ENCODE data around the gene PDHA1.

Gene PDHA1

GRCh38 chrX:19388741-19389140 lies 45.0 kb downstream of the PDHA1 start:
- DNase-seq (ENCODE audit: low read depth), result no peak
- TF ChIP-seq, protein P1, sequence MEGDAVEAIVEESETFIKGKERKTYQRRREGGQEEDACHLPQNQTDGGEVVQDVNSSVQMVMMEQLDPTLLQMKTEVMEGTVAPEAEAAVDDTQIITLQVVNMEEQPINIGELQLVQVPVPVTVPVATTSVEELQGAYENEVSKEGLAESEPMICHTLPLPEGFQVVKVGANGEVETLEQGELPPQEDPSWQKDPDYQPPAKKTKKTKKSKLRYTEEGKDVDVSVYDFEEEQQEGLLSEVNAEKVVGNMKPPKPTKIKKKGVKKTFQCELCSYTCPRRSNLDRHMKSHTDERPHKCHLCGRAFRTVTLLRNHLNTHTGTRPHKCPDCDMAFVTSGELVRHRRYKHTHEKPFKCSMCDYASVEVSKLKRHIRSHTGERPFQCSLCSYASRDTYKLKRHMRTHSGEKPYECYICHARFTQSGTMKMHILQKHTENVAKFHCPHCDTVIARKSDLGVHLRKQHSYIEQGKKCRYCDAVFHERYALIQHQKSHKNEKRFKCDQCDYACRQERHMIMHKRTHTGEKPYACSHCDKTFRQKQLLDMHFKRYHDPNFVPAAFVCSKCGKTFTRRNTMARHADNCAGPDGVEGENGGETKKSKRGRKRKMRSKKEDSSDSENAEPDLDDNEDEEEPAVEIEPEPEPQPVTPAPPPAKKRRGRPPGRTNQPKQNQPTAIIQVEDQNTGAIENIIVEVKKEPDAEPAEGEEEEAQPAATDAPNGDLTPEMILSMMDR (conservative IDR thresholded peaks at IDR 0.05; ENCODE audit: low read depth, low read length), result no peak
- H3K4me3 ChIP-seq (ENCODE audit: low read length), result no peak overlapping the region

GRCh38 chrX:19389227-19389845 lies 45.6 kb downstream of the PDHA1 start:
- TF ChIP-seq, protein P1 (conservative IDR thresholded peaks at IDR 0.05; ENCODE audit: low read depth, low read length), result no peak
- no peak overlapping the region for H3K4me3 ChIP-seq (ENCODE audit: low read length)
- DNase-seq (ENCODE audit: low read depth), result no peak

- TF ChIP-seq, protein P1 (conservative IDR thresholded peaks at IDR 0.05; ENCODE audit: low read depth, low read length), result no peak
- no peak overlapping the region for H3K4me3 ChIP-seq (ENCODE audit: low read length)
- DNase-seq (ENCODE audit: low read depth), result no peak
These were observed 48.4 kb downstream of the PDHA1 start for GRCh38 chrX:19392078-19392477.

GRCh38 chrX:19392703-19393102 lies 49.0 kb downstream of the PDHA1 start:
- TF ChIP-seq, protein P1 (conservative IDR thresholded peaks at IDR 0.05; ENCODE audit: low read depth, low read length), result no peak
- no peak for DNase-seq (ENCODE audit: low read depth)
- no peak overlapping the region for H3K4me3 ChIP-seq (ENCODE audit: low read length)

DNA sequence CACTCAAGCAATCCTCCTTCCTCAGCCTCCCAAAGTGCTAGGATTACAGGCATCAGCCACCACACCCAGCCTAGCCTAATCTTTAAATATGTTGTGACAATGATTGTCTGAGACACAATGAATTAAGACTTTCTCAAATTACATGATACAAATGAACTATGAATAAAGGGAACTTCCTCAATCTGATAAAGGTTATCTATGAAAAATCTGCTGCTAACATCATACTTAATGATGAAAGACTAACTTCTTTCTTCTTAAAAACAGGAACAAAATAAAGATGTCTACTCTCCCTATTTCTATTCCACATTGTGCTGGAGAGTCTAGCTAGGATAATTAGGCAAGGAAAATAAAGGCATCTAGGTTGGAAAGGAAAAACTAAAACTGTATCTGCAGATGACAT lies 60.0 kb downstream of the PDHA1 start:
- no peak for DNase-seq (ENCODE audit: low read depth)
- no peak overlapping the region for H3K4me3 ChIP-seq (ENCODE audit: low read length)
- TF ChIP-seq, protein P1 (conservative IDR thresholded peaks at IDR 0.05; ENCODE audit: low read depth, low read length), result no peak

DNA sequence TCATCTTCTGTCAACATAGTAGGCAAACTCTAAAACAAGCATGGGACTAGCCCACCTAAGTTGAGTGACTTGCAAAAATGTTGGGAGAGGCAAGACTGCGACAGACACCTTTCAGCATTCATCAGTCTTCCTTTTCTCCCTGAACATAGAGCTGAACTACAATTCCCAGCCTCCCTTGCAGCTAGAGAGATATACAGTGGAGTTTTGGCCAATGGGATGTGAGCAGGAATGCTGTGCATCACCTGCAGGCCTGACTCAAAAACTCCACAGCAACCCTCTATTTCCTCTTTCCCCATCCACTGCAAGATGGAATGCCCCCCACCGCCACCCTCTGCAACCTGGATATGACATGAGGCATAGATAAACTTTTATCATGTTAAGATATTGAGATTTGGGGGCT lies 66.5 kb downstream of the PDHA1 start:
- no peak for DNase-seq (ENCODE audit: low read depth)
- TF ChIP-seq, protein P1 (conservative IDR thresholded peaks at IDR 0.05; ENCODE audit: low read depth, low read length), result no peak
- no peak overlapping the region for H3K4me3 ChIP-seq (ENCODE audit: low read length)
